Upper lobe of left lung (tissue), 6 donors: Measurements from ENCODE around the gene ADAMTSL3. TPM values are rescaled to one million over a fixed set of nuclear protein-coding genes. Genes with fewer than 3 reads are reported as not detected.

Source experiments
- ATAC-seq, 2 donors: fragments of 200-7000 bp; cut with Tn5 transposase; one replicate each; pipeline ENCODE4 v1.9.1; 2022; ENCODE audit warnings: mild to moderate bottlenecking in 2 of 2, moderate library complexity in 2 of 2; ENCODE audit not compliant: low FRiP score in 2 of 2
- DNase-seq, 2 donors: peaks; one replicate each; pipeline ENCODE4 v3.0.0-alpha.2; 2019 to 2020
- H3K27ac ChIP-seq, 4 donors: fragments of 200-600 bp; sonication (generic); one replicate each; pipeline ENCODE4 v1.5.1; 2016 to 2019
- H3K27me3 ChIP-seq, 4 donors: fragments of 200-600 bp; sonication (generic); one replicate each; pipeline ENCODE4 v1.5.1; 2017 to 2019
- H3K36me3 ChIP-seq, 4 donors: fragments of 200-600 bp; sonication (generic); one replicate each; pipeline ENCODE4 v1.5.1; 2016 to 2019
- H3K4me1 ChIP-seq, 4 donors: fragments of 200-600 bp; sonication (generic); one replicate each; pipeline ENCODE4 v1.5.1; 2018 to 2019
- H3K4me3 ChIP-seq, 4 donors: fragments of 200-600 bp; sonication (generic); one replicate each; pipeline ENCODE4 v1.5.1; 2017 to 2019; ENCODE audit warnings: mild to moderate bottlenecking in 2 of 4, moderate library complexity in 1 of 4
- H3K9me3 ChIP-seq, 4 donors: fragments of 200-600 bp; sonication (generic); one replicate each; pipeline ENCODE4 v1.5.1; 2018 to 2019
- EP300 ChIP-seq, 4 donors: sonication (generic); formaldehyde crosslinking; IDR thresholded peaks; one replicate each; pipeline ENCODE4 v1.5.1; 2017; ENCODE audit warnings: antibody characterized with exemption in 4 of 4, control low read depth in 2 of 4
- POLR2A ChIP-seq, 4 donors: fragments of 450-650 bp; IDR thresholded peaks; one replicate each; pipeline ENCODE4 v1.5.1; 2016 to 2017; ENCODE audit warnings: antibody characterized with exemption in 4 of 4, mild to moderate bottlenecking in 2 of 4
- POLR2AphosphoS5 ChIP-seq, 2 donors: sonication (generic); formaldehyde crosslinking; IDR thresholded peaks; one replicate each; pipeline ENCODE4 v1.5.1; 2017; ENCODE audit warnings: antibody characterized with exemption in 2 of 2
- WGBS, 2 donors: methylation state at CpG; one replicate each; pipeline ENCODE4 v1.1.5; 2017 to 2018; 5-methylcytosine and 5-hydroxymethylcytosine counted together
- total RNA-seq, 6 donors: library from RNA; depleted of rRNA in 4 of 6; stranded (reverse); fragments of >200 nt in 4 of 6; gene quantifications; one replicate each; pipeline versions ENCODE4 v1.1.0 to v1.2.1, GENCODE V29; 2016 to 2021
- TF ChIP-seq, protein P1 (sequence below), 6 experiments: fragments of 450-650 bp in 4 of 6; fragments of 200-600 bp in 2 of 6; sonication (generic) in 2 of 6; IDR thresholded peaks; one replicate each; pipeline ENCODE4 v1.5.1; 2016 to 2019; ENCODE audit warnings: antibody characterized with exemption in 6 of 6
- donor health status: DM: no; HTN: no; CAD: no; lungs with moderate emphysema.
- donor health status: DM: no; HTN: yes; CAD: no; lungs with severe emphysema.

The ADAMTSL3 gene
- total RNA-seq, 6 donors from 2014 or later, result 8.8 to 22.2 (median 11.7) TPM

DNA sequence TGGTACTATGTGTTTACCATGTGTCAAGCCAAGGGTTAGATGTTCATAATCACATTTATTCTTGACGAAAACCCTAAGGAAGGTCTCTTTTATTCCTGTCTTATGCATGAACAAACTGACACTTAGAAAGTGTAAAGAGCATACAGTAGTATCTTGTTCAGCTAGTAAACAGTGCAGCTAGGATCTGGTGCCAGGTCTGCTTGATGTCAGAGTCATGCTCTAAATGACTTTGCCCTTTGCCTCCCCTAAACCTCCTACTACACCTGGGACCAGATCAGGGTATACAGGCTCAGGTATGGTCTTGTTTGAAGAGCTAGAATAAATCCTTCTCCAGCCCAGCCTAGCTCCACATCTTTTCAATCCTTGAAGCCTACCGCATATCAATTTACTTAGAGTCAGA lies 232.4 kb downstream of the ADAMTSL3 start:
- Histone ChIP-seq H3K4me3 (no peak overlapping the region), H3K27ac (no peak overlapping the region), H3K4me1 (peaks cover 0 to 8% (median 4%) of the 10 kb centered on the region in 4 donors), H3K9me3 (no peaks in the 10 kb centered on the region), H3K27me3 (no peaks in the 10 kb centered on the region), H3K36me3 (no peaks in the 10 kb centered on the region)
- ATAC-seq (no peak), DNase-seq (no peak)
- TF ChIP-seq POLR2A (IDR thresholded peaks at IDR 0.05), result no peak
- TF ChIP-seq POLR2AphosphoS5 (IDR thresholded peaks at IDR 0.05), result no peak
- no peak for TF ChIP-seq EP300 (IDR thresholded peaks at IDR 0.05)
- TF ChIP-seq, protein P1, sequence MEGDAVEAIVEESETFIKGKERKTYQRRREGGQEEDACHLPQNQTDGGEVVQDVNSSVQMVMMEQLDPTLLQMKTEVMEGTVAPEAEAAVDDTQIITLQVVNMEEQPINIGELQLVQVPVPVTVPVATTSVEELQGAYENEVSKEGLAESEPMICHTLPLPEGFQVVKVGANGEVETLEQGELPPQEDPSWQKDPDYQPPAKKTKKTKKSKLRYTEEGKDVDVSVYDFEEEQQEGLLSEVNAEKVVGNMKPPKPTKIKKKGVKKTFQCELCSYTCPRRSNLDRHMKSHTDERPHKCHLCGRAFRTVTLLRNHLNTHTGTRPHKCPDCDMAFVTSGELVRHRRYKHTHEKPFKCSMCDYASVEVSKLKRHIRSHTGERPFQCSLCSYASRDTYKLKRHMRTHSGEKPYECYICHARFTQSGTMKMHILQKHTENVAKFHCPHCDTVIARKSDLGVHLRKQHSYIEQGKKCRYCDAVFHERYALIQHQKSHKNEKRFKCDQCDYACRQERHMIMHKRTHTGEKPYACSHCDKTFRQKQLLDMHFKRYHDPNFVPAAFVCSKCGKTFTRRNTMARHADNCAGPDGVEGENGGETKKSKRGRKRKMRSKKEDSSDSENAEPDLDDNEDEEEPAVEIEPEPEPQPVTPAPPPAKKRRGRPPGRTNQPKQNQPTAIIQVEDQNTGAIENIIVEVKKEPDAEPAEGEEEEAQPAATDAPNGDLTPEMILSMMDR (IDR thresholded peaks at IDR 0.05), result no peak
- WGBS, 2 donors, result 75 to 88% methylated on average over 2 of the region's 2 CpGs

DNA sequence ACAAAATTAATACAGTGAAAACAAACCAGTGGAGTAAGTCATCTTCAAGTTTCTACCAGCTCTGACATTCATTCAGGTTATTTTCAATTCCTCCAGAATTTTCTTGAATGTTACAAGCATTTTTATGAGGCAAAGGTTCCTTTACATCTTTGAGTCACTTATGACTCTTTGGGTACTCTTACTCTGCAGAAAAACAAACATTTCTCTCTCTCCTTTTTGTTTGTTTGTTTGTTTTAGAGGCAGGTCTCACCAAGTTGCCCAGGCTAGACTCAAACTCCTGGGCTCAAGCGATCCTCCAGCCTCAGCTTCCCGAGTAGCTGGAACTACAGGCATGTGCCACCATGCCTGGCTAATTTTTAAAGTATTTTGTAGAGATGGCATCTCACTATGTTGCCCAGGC lies 233.5 kb downstream of the ADAMTSL3 start:
- no peak for ATAC-seq
- no peaks in the 10 kb centered on the region for H3K27me3 ChIP-seq
- H3K27ac ChIP-seq, result no peak overlapping the region
- WGBS, 2 donors, result 82 to 85% methylated on average over 2 of the region's 2 CpGs
- H3K4me1 ChIP-seq, result peaks cover 0 to 8% (median 4%) of the 10 kb centered on the region in 4 donors
- TF ChIP-seq POLR2AphosphoS5 (IDR thresholded peaks at IDR 0.05) (no peak), POLR2A (IDR thresholded peaks at IDR 0.05) (no peak), EP300 (IDR thresholded peaks at IDR 0.05) (no peak)
- TF ChIP-seq, protein P1 (IDR thresholded peaks at IDR 0.05), result no peak
- H3K4me3 ChIP-seq, result no peak overlapping the region
- DNase-seq, result no peak
- no peaks in the 10 kb centered on the region for H3K9me3 ChIP-seq
- no peaks in the 10 kb centered on the region for H3K36me3 ChIP-seq

DNA sequence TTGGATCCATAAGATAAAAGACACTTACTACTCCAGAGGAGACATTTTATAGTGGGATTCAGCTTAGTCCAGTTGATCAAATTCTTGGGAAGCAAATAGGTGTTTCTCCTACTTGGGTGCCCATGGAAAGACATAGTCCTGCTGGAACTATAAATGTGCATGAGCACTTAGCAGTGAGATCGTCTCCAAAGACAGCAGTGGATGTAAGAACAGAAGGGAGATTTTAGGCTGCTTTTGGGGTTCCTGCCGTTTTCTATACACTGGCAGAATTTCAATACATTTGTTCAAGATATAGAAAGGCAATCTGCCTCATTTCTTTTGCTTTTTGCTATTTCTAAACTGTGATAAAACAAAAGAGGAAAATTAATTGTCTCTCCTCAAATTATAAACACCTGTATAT lies 234.0 kb downstream of the ADAMTSL3 start:
- no peak for ATAC-seq
- TF ChIP-seq EP300 (IDR thresholded peaks at IDR 0.05) (no peak), POLR2AphosphoS5 (IDR thresholded peaks at IDR 0.05) (no peak), POLR2A (IDR thresholded peaks at IDR 0.05) (no peak)
- TF ChIP-seq, protein P1 (IDR thresholded peaks at IDR 0.05), result no peak
- no peak overlapping the region for H3K27ac ChIP-seq
- H3K4me3 ChIP-seq, result no peak overlapping the region
- no peaks in the 10 kb centered on the region for H3K36me3 ChIP-seq
- DNase-seq, result no peak
- H3K27me3 ChIP-seq, result no peaks in the 10 kb centered on the region
- peaks cover 0 to 8% (median 4%) of the 10 kb centered on the region in 4 donors for H3K4me1 ChIP-seq
- WGBS, 2 donors, result 69 to 87% methylated on average over 2 of the region's 2 CpGs
- H3K9me3 ChIP-seq, result no peaks in the 10 kb centered on the region

DNA sequence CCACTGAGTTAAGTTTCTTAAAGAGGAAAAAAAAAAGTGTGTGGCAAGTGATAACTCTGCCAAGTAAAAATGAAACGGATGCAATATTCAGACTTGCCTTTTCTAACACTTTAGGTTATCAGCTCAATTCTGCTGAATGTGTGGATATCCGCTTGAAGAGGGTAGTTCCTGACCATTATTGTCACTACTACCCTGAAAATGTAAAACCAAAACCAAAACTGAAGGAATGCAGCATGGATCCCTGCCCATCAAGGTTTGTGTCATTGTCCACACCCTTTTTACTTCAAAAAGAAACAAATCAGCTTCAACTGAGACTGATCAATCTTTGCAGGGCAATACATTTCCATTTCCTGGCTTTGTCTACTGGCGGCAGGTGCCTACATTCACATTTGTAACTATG lies 236.1 kb downstream of the ADAMTSL3 start:
- no peak overlapping the region for H3K27ac ChIP-seq
- H3K27me3 ChIP-seq, result no peaks in the 10 kb centered on the region
- no peaks in the 10 kb centered on the region for H3K9me3 ChIP-seq
- no peak for TF ChIP-seq POLR2A (IDR thresholded peaks at IDR 0.05)
- TF ChIP-seq, protein P1 (IDR thresholded peaks at IDR 0.05), result no peak
- no peak overlapping the region for H3K4me3 ChIP-seq
- no peaks in the 10 kb centered on the region for H3K36me3 ChIP-seq
- WGBS, 2 donors, result 38 to 40% methylated on average over 3 of the region's 3 CpGs
- ATAC-seq (no peak), DNase-seq (no peak)
- H3K4me1 ChIP-seq, result peaks cover 0 to 8% (median 4%) of the 10 kb centered on the region in 4 donors

DNA sequence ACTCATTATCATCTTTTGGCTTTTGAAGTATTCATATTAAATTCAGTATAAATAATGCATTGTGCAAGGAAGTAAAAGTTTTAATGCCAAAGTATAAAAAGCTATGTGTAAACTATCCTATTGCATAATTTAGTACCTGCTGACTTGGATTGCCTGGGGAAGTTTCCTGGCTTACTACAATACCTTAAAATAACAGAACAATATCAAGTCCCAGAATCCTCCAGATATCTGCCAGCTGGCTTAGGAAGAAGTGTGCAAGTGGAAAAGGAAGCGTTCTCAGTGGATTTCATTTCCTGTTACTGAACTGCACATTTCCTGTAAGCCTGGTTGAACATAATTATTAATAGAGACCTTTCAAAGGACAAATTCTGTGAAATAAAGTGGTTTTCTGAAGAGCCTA lies 236.7 kb downstream of the ADAMTSL3 start:
- H3K36me3 ChIP-seq, result no peaks in the 10 kb centered on the region
- 4% methylated on average over 1 of the region's 1 CpG for WGBS, 2 donors
- no peak overlapping the region for H3K4me3 ChIP-seq
- ATAC-seq (no peak), DNase-seq (no peak)
- H3K9me3 ChIP-seq, result no peaks in the 10 kb centered on the region
- H3K27ac ChIP-seq, result no peak overlapping the region
- TF ChIP-seq POLR2AphosphoS5 (IDR thresholded peaks at IDR 0.05), result no peak
- H3K27me3 ChIP-seq, result no peaks in the 10 kb centered on the region
- peaks cover 0 to 8% (median 4%) of the 10 kb centered on the region in 4 donors for H3K4me1 ChIP-seq
